WTC11 (cell line): ENCODE measurements around the gene GNGT2.

Experiments
- CTCF ChIP-seq: fragments of 200-600 bp; IDR thresholded peaks from 2 replicates; pipeline ENCODE4 v1.8.0; 2022; ENCODE audit warnings: antibody characterized with exemption
- JUN ChIP-seq: sonication (generic); formaldehyde crosslinking; IDR thresholded peaks from 2 replicates; pipeline ENCODE4 v1.8.0; 2023; ENCODE audit warnings: mild to moderate bottlenecking, missing genetic modification reagents
- RELA ChIP-seq: sonication (generic); formaldehyde crosslinking; IDR thresholded peaks from 2 replicates; pipeline ENCODE4 v1.8.1; 2022; ENCODE audit warnings: missing genetic modification reagents, mild to moderate bottlenecking, borderline replicate concordance
- TEAD4 ChIP-seq: sonication (generic); formaldehyde crosslinking; IDR thresholded peaks from 2 replicates; pipeline ENCODE4 v1.8.0; 2022; ENCODE audit warnings: mild to moderate bottlenecking, missing genetic modification reagents

- TF ChIP-seq CTCF = no peak
- no peak for TF ChIP-seq RELA (CRISPR knock-in tag)
- no peak for TF ChIP-seq JUN
- no peak for TF ChIP-seq TEAD4 (CRISPR knock-in tag)
Observed at GRCh38 chr17:49249890-49250522, 39.6 kb upstream of the GNGT2 start.
